ENCODE measurements around the gene LRRK1. TPM values are rescaled to one million over a fixed set of nuclear protein-coding genes. Genes with fewer than 3 reads are reported as not detected.

LRRK1 gene
- total RNA-seq, 1 experiment from 2014 or later: 7.6 TPM

- Mint-ChIP-seq H3K36me3 (no peaks in the 10 kb centered on the region), H3K27me3 (ENCODE audit: low read depth) (no peaks in the 10 kb centered on the region), H3K4me1 (peaks cover 14% of the 10 kb centered on the region), H3K4me3 (no peak overlapping the region), H3K9me3 (peaks cover 5% of the 10 kb centered on the region), H3K27ac (peak overlapping the region; percentile 55)
- peak; percentile 36 for DNase-seq (ENCODE audit: low spot score)
- peak; percentile 72 for ATAC-seq
- ChIA-PET POLR2A (interaction anchor here (0.6 kb wide), 1 partner anchor 566 kb away, joined by 6 read pairs; no protein-coding TSS in a partner anchor), CTCF (interaction anchor here (1.2 to 1.8 kb wide), 2 partner anchors 30 to 61 kb away, joined by 9 to 14 read pairs; partner anchors contain the start of gene LRRK1)
- TF ChIP-seq FOXJ3 (CRISPR knock-in tag; IDR thresholded peaks at IDR 0.05; ENCODE audit: borderline replicate concordance) (no peak), USF1 (CRISPR knock-in tag; IDR thresholded peaks at IDR 0.05) (no peak), ZNF512 (CRISPR knock-in tag; IDR thresholded peaks at IDR 0.05; ENCODE audit: borderline replicate concordance) (no peak), CDX4 (CRISPR knock-in tag; IDR thresholded peaks at IDR 0.05; ENCODE audit: borderline replicate concordance) (no peak), FOXP1 (CRISPR knock-in tag; IDR thresholded peaks at IDR 0.05; ENCODE audit: borderline replicate concordance) (no peak), ATF1 (CRISPR knock-in tag; IDR thresholded peaks at IDR 0.05) (no peak), CREB1 (CRISPR knock-in tag; IDR thresholded peaks at IDR 0.05) (no peak), OVOL2 (CRISPR knock-in tag; IDR thresholded peaks at IDR 0.05; ENCODE audit: borderline replicate concordance) (no peak), JUN (CRISPR knock-in tag; IDR thresholded peaks at IDR 0.05) (no peak), ZNF219 (CRISPR knock-in tag; IDR thresholded peaks at IDR 0.05; ENCODE audit: borderline replicate concordance) (no peak)
These were observed 28.7 kb downstream of the LRRK1 start for GRCh38 chr15:100947760-100948429.

GRCh38 chr15:100948430-100948762 is 29.2 kb downstream of the LRRK1 start:
- ChIA-PET POLR2A (no interaction called here), CTCF (interaction anchor here (1.8 kb wide), 1 partner anchor 30 kb away, joined by 14 read pairs; the partner anchor contains the start of gene LRRK1)
- peak overlapping the region; percentile 55; the same call in 1 of the 2 replicates for H3K27ac Mint-ChIP-seq
- peaks cover 14% of the 10 kb centered on the region for H3K4me1 Mint-ChIP-seq
- peaks cover 5% of the 10 kb centered on the region for H3K9me3 Mint-ChIP-seq
- no peak for TF ChIP-seq AR (CRISPR knock-in tag; IDR thresholded peaks at IDR 0.05)
- TF ChIP-seq OVOL2 (CRISPR knock-in tag; IDR thresholded peaks at IDR 0.05; ENCODE audit: borderline replicate concordance): no peak
- no peak for TF ChIP-seq TP53 (CRISPR knock-in tag; IDR thresholded peaks at IDR 0.05)
- no peak for TF ChIP-seq SMAD3 (CRISPR knock-in tag; IDR thresholded peaks at IDR 0.05; ENCODE audit: borderline replicate concordance)
- no peak for TF ChIP-seq ZNF232 (CRISPR knock-in tag; IDR thresholded peaks at IDR 0.05)
- no peak for TF ChIP-seq ZNF317 (CRISPR knock-in tag; IDR thresholded peaks at IDR 0.05; ENCODE audit: borderline replicate concordance, low read depth)
- TF ChIP-seq TEAD4 (CRISPR knock-in tag; IDR thresholded peaks at IDR 0.05): no peak
- no peak for TF ChIP-seq ATF6 (CRISPR knock-in tag; IDR thresholded peaks at IDR 0.05)
- DNase-seq (ENCODE audit: low spot score) (no peak), ATAC-seq (no peak)
- no peaks in the 10 kb centered on the region for H3K36me3 Mint-ChIP-seq
- no peaks in the 10 kb centered on the region for H3K27me3 Mint-ChIP-seq (ENCODE audit: low read depth)
- H3K4me3 Mint-ChIP-seq: no peak overlapping the region

All from WTC11 (cell line).